HG03565 (cell line): ENCODE measurements around the gene AMDHD1.
"Not testable (repeated sequence)": the region's sequence is repeated elsewhere in the genome, so short reads cannot be mapped to it uniquely, and the experiment has no call there.

Source experiments
- ATAC-seq: cut with Tn5 transposase; IDR thresholded peaks from one replicate; pipeline ENCODE4 v1.9.1; 2021; ENCODE audit warnings: mild to moderate bottlenecking, moderate library complexity; ENCODE audit not compliant: unreplicated experiment

The AMDHD1 gene

GRCh38 chr12:95962222-95962621 is 19.1 kb downstream of the AMDHD1 start:
- no peak for ATAC-seq

- no peak for ATAC-seq
Measured at GRCh38 chr12:95963096-95963495, 20.0 kb downstream of the AMDHD1 start.

- no peak for ATAC-seq
Measured at GRCh38 chr12:95966287-95966870, 23.2 kb downstream of the AMDHD1 start.

GRCh38 chr12:95967301-95967700 is 24.2 kb downstream of the AMDHD1 start:
- no peak for ATAC-seq

GRCh38 chr12:95969116-95969515 is 26.0 kb downstream of the AMDHD1 start:
- not testable (repeated sequence) for ATAC-seq

- no peak for ATAC-seq
Measured at GRCh38 chr12:95970905-95971304, 27.8 kb downstream of the AMDHD1 start.

GRCh38 chr12:95972832-95973456 is 29.8 kb downstream of the AMDHD1 start:
- ATAC-seq = no peak

GRCh38 chr12:95974358-95974757 is 31.2 kb downstream of the AMDHD1 start:
- no peak for ATAC-seq

GRCh38 chr12:95975491-95975890 is 32.4 kb downstream of the AMDHD1 start:
- ATAC-seq = no peak

- ATAC-seq = no peak
Measured at GRCh38 chr12:95976416-95976832, 33.3 kb downstream of the AMDHD1 start.

- no peak for ATAC-seq
Measured at GRCh38 chr12:95977764-95978305, 34.7 kb downstream of the AMDHD1 start.

- no peak for ATAC-seq
Measured at GRCh38 chr12:95978351-95978750, 35.2 kb downstream of the AMDHD1 start.

GRCh38 chr12:95978774-95979173 is 35.6 kb downstream of the AMDHD1 start:
- ATAC-seq = no peak

- ATAC-seq = no peak
Measured at GRCh38 chr12:95980437-95980836, 37.3 kb downstream of the AMDHD1 start.

- ATAC-seq = no peak
Measured at GRCh38 chr12:95982602-95983001, 39.5 kb downstream of the AMDHD1 start.

GRCh38 chr12:95984682-95985081 is 41.6 kb downstream of the AMDHD1 start:
- ATAC-seq = no peak

GRCh38 chr12:95986635-95987570 is 43.8 kb downstream of the AMDHD1 start:
- ATAC-seq = no peak

GRCh38 chr12:95988506-95989275 is 45.6 kb downstream of the AMDHD1 start:
- no peak for ATAC-seq

GRCh38 chr12:95989504-95990123 is 46.5 kb downstream of the AMDHD1 start:
- ATAC-seq = no peak

GRCh38 chr12:95990136-95990535 is 47.0 kb downstream of the AMDHD1 start:
- no peak for ATAC-seq
